22Rv1 (cell line): ENCODE measurements around the gene RIT2.

ENCODE experiments used
- ZFX ChIP-seq: fragments of 450-650 bp; IDR thresholded peaks from 2 replicates; pipeline ENCODE4 v1.6.1; 2017; ENCODE audit warnings: antibody characterized with exemption, borderline replicate concordance
- TF ChIP-seq, protein P1 (sequence below): fragments of 450-650 bp; IDR thresholded peaks from 2 replicates; pipeline ENCODE4 v1.5.1; 2017; ENCODE audit warnings: mild to moderate bottlenecking

DNA sequence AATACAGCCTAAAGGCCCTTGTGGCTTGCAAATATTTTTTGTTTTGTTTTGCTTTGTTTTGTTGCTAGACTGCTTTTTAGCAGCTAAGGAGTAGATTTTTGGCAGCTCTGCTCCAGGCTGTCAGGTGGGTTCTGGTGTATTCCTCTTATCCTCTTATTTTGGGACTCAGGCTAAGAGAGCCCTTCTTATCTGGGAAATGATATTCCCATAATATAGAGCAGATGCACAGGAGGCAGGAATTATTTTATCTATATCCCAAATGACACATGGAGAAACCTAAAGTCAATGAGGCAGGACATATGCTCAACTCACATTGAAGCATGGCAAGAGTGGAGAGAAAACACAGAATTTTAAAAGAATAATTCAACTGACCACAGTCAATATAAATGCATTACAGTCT is 369.6 kb downstream of the RIT2 start:
- TF ChIP-seq, protein P1, sequence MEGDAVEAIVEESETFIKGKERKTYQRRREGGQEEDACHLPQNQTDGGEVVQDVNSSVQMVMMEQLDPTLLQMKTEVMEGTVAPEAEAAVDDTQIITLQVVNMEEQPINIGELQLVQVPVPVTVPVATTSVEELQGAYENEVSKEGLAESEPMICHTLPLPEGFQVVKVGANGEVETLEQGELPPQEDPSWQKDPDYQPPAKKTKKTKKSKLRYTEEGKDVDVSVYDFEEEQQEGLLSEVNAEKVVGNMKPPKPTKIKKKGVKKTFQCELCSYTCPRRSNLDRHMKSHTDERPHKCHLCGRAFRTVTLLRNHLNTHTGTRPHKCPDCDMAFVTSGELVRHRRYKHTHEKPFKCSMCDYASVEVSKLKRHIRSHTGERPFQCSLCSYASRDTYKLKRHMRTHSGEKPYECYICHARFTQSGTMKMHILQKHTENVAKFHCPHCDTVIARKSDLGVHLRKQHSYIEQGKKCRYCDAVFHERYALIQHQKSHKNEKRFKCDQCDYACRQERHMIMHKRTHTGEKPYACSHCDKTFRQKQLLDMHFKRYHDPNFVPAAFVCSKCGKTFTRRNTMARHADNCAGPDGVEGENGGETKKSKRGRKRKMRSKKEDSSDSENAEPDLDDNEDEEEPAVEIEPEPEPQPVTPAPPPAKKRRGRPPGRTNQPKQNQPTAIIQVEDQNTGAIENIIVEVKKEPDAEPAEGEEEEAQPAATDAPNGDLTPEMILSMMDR: no peak
- TF ChIP-seq ZFX: no peak
